ENCODE results near the gene CSNK1G1. TPM values are rescaled to one million over a fixed set of nuclear protein-coding genes. Genes with fewer than 3 reads are reported as not detected.
A peak's percentile ranks its signal among the peaks of the same experiment; 100 is the strongest.

The CSNK1G1 gene
- total RNA-seq, 1 donor from 2014 or later, result 37.0 TPM

- TF ChIP-seq EZH2 (IDR thresholded peaks at IDR 0.05; ENCODE audit: insufficient read depth, low read length) (no peak), CTCF (IDR thresholded peaks at IDR 0.05; ENCODE audit: insufficient read depth, low read depth, low read length) (no peak)
- peaks cover 5% of the 10 kb centered on the region for H3K4me1 ChIP-seq (ENCODE audit: insufficient read depth, low read length)
- H3K4me2 ChIP-seq (ENCODE audit: low read length), result peak within 1 kb of the TSS; percentile 84
- peaks cover 10% of the 10 kb centered on the region for H4K20me1 ChIP-seq (ENCODE audit: insufficient read depth, low read length)
- peak within 1 kb of the TSS; percentile 90 for H3K9ac ChIP-seq (ENCODE audit: low read length)
- FAIRE-seq, result peak; percentile 83
- Mint-ChIP-seq H3K4me1 (ENCODE audit: low read depth, unreplicated experiment) (peaks cover 9% of the 10 kb centered on the region), H3K9me3 (ENCODE audit: unreplicated experiment) (no peaks in the 10 kb centered on the region), H3K36me3 (ENCODE audit: low read depth, unreplicated experiment) (peaks cover 3% of the 10 kb centered on the region), H3K27me3 (ENCODE audit: low read depth, unreplicated experiment) (no peaks in the 10 kb centered on the region), H3K27ac (ENCODE audit: unreplicated experiment) (peak within 1 kb of the TSS; percentile 93), H3K4me3 (ENCODE audit: unreplicated experiment) (peak within 1 kb of the TSS; percentile 97)
- peak; percentile 96 for DNase-seq (ENCODE audit: low read depth)
- peak within 1 kb of the TSS; percentile 80 for H2AFZ ChIP-seq (ENCODE audit: low read depth, low read length)
- no peaks in the 10 kb centered on the region for H3K36me3 ChIP-seq (ENCODE audit: insufficient read depth, low read length)
- H3K4me3 ChIP-seq (ENCODE audit: insufficient read depth, low read depth, low read length), result peak within 1 kb of the TSS; percentile 95
- no peaks in the 10 kb centered on the region for H3K27me3 ChIP-seq (ENCODE audit: insufficient read depth, low read length)
- H3K79me2 ChIP-seq (ENCODE audit: insufficient read depth, low read length), result peaks cover 48% of the 10 kb centered on the region
- no peaks in the 10 kb centered on the region for H3K9me3 ChIP-seq (ENCODE audit: insufficient read depth, low read depth, low read length)
- peak within 1 kb of the TSS; percentile 57 for H3K27ac ChIP-seq (ENCODE audit: low read depth, low read length)
Observed at GRCh38 chr15:64387562-64388168, 31.7 kb upstream of the CSNK1G1 start, which contains the start of gene TRIP4. TSS of gene TRIP4 (plus strand) at chr15:64387836. CDS start at chr15:64387864, 28 bp downstream.

GRCh38 chr15:64386291-64386690, 30.3 kb upstream of the CSNK1G1 start:
- H3K4me2 ChIP-seq (ENCODE audit: low read length), result no peak overlapping the region
- H3K4me1 ChIP-seq (ENCODE audit: insufficient read depth, low read length), result peaks cover 5% of the 10 kb centered on the region
- H3K9me3 ChIP-seq (ENCODE audit: insufficient read depth, low read depth, low read length), result no peaks in the 10 kb centered on the region
- peaks cover 2% of the 10 kb centered on the region for H4K20me1 ChIP-seq (ENCODE audit: insufficient read depth, low read length)
- Mint-ChIP-seq H3K4me1 (ENCODE audit: low read depth, unreplicated experiment) (peaks cover 9% of the 10 kb centered on the region), H3K36me3 (ENCODE audit: low read depth, unreplicated experiment) (peaks cover 2% of the 10 kb centered on the region), H3K4me3 (ENCODE audit: unreplicated experiment) (no peak overlapping the region), H3K27ac (ENCODE audit: unreplicated experiment) (no peak overlapping the region), H3K27me3 (ENCODE audit: low read depth, unreplicated experiment) (peaks cover 3% of the 10 kb centered on the region), H3K9me3 (ENCODE audit: unreplicated experiment) (no peaks in the 10 kb centered on the region)
- H3K27me3 ChIP-seq (ENCODE audit: insufficient read depth, low read length), result no peaks in the 10 kb centered on the region
- TF ChIP-seq CTCF (IDR thresholded peaks at IDR 0.05; ENCODE audit: insufficient read depth, low read depth, low read length) (no peak), EZH2 (IDR thresholded peaks at IDR 0.05; ENCODE audit: insufficient read depth, low read length) (no peak)
- FAIRE-seq, result no peak
- H3K9ac ChIP-seq (ENCODE audit: low read length), result no peak overlapping the region
- H3K27ac ChIP-seq (ENCODE audit: low read depth, low read length), result no peak overlapping the region
- H3K79me2 ChIP-seq (ENCODE audit: insufficient read depth, low read length), result peaks cover 36% of the 10 kb centered on the region
- H2AFZ ChIP-seq (ENCODE audit: low read depth, low read length), result no peak overlapping the region
- H3K4me3 ChIP-seq (ENCODE audit: insufficient read depth, low read depth, low read length), result no peak overlapping the region
- no peaks in the 10 kb centered on the region for H3K36me3 ChIP-seq (ENCODE audit: insufficient read depth, low read length)
- no peak for DNase-seq (ENCODE audit: low read depth)

GRCh38 chr15:64383760-64384159, 27.8 kb upstream of the CSNK1G1 start:
- peaks cover 3% of the 10 kb centered on the region for H3K27me3 Mint-ChIP-seq (ENCODE audit: low read depth, unreplicated experiment)
- H3K36me3 Mint-ChIP-seq (ENCODE audit: low read depth, unreplicated experiment), result peaks cover 2% of the 10 kb centered on the region
- H3K36me3 ChIP-seq (ENCODE audit: insufficient read depth, low read length), result no peaks in the 10 kb centered on the region
- peaks cover 4% of the 10 kb centered on the region for H3K4me1 ChIP-seq (ENCODE audit: insufficient read depth, low read length)
- no peak overlapping the region for H3K27ac Mint-ChIP-seq (ENCODE audit: unreplicated experiment)
- no peak overlapping the region for H3K27ac ChIP-seq (ENCODE audit: low read depth, low read length)
- H3K4me1 Mint-ChIP-seq (ENCODE audit: low read depth, unreplicated experiment), result peaks cover 4% of the 10 kb centered on the region
- FAIRE-seq (no peak), DNase-seq (ENCODE audit: low read depth) (no peak)
- H3K9me3 Mint-ChIP-seq (ENCODE audit: unreplicated experiment), result no peaks in the 10 kb centered on the region
- no peak for TF ChIP-seq CTCF (IDR thresholded peaks at IDR 0.05; ENCODE audit: insufficient read depth, low read depth, low read length)
- TF ChIP-seq EZH2 (IDR thresholded peaks at IDR 0.05; ENCODE audit: insufficient read depth, low read length), result no peak
- no peak overlapping the region for H3K4me2 ChIP-seq (ENCODE audit: low read length)
- H3K79me2 ChIP-seq (ENCODE audit: insufficient read depth, low read length), result peaks cover 39% of the 10 kb centered on the region
- no peak overlapping the region for H3K4me3 ChIP-seq (ENCODE audit: insufficient read depth, low read depth, low read length)
- no peak overlapping the region for H3K9ac ChIP-seq (ENCODE audit: low read length)
- H3K9me3 ChIP-seq (ENCODE audit: insufficient read depth, low read depth, low read length), result no peaks in the 10 kb centered on the region
- H3K4me3 Mint-ChIP-seq (ENCODE audit: unreplicated experiment), result no peak overlapping the region
- H4K20me1 ChIP-seq (ENCODE audit: insufficient read depth, low read length), result no peaks in the 10 kb centered on the region
- H2AFZ ChIP-seq (ENCODE audit: low read depth, low read length), result no peak overlapping the region
- H3K27me3 ChIP-seq (ENCODE audit: insufficient read depth, low read length), result no peaks in the 10 kb centered on the region
